HCT116 (cell line): ENCODE data around the gene ATG2B. TPM values are rescaled to one million over a fixed set of nuclear protein-coding genes. Genes with fewer than 3 reads are reported as not detected.

ENCODE experiments used
- ATAC-seq: fragments of 200-7000 bp; cut with Tn5 transposase; 2 replicates; pipeline ENCODE4 v1.9.1; 2020; ENCODE audit warnings: mild to moderate bottlenecking, moderate library complexity
- BruUV-seq: library from RNA; stranded (reverse); fragments of 400-500 nt; replicated peaks from 2 replicates; lab custom pipeline; 2021; lab: Mats Ljungman, UMichigan
- CTCF ChIA-PET: fragments of 300-600 bp; sonication (Branson Sonifier 250); formaldehyde crosslinking; loops from one replicate; lab custom pipeline; 2021; ENCODE audit warnings: antibody characterized with exemption; lab: Charles Lee
- POLR2A ChIA-PET: fragments of 300-600, 350-600 bp; sonication (Branson Sonifier 250); formaldehyde crosslinking; loops from one replicate; lab custom pipeline; 2021; ENCODE audit warnings: antibody characterized with exemption; lab: Charles Lee
- RAD21 ChIA-PET, 2 experiments: fragments of 300-600 bp; sonication (Branson Sonifier 250); formaldehyde crosslinking; loops; one replicate each; lab custom pipeline; 2023; ENCODE audit warnings: low total read pairs in 2 of 2; ENCODE audit not compliant: uncharacterized antibody in 2 of 2, unreplicated experiment in 2 of 2, low non-redundant PET in 1 of 2; lab: Charles Lee
- DNase-seq: peaks from one replicate; pipeline ENCODE4 v3.0.0-alpha.2; 2010; ENCODE audit warnings: low read depth, low spot score
- H2AFZ ChIP-seq: fragments of 200-600 bp; shearing (Covaris generic), sonication (generic); 2 replicates; pipeline ENCODE4 v1.6.1; 2017; ENCODE audit warnings: low read depth, mixed run types, mixed read lengths, antibody characterized with exemption, low read length; ENCODE audit not compliant: poor library complexity, severe bottlenecking
- H3K27ac ChIP-seq: 2 replicates; pipeline ENCODE4 v1.5.1; 2012; ENCODE audit warnings: low read depth, low read length
- H3K27me3 ChIP-seq: fragments of 200-600 bp; sonication (generic); 2 replicates; pipeline ENCODE4 v1.6.1; 2016; ENCODE audit warnings: mixed run types, low read length, mixed read lengths; ENCODE audit not compliant: insufficient read depth
- H3K36me3 ChIP-seq, 2 experiments: fragments of 200-500 bp in 1 of 2; fragments of 200-600 bp in 1 of 2; sonication (Bioruptor generic) in 1 of 2; sonication (generic) in 1 of 2; 2 replicates each; pipeline versions ENCODE4 v1.5.1 to v1.6.1; 2014 to 2016; ENCODE audit warnings: low read length in 2 of 2, inconsistent platforms in 1 of 2, mixed read lengths in 1 of 2, mixed run types in 1 of 2; ENCODE audit not compliant: insufficient read depth in 2 of 2, control insufficient read depth in 1 of 2
- H3K4me1 ChIP-seq, 2 experiments: fragments of 200-600 bp in 1 of 2; sonication (generic) in 1 of 2; 2 replicates each; pipeline versions ENCODE4 v1.5.1 to v1.6.1; 2012 to 2017; ENCODE audit warnings: low read length in 2 of 2, inconsistent platforms in 1 of 2, mild to moderate bottlenecking in 1 of 2, mixed read lengths in 1 of 2, mixed run types in 1 of 2, moderate library complexity in 1 of 2; ENCODE audit not compliant: insufficient read depth in 2 of 2, control insufficient read depth in 1 of 2
- H3K4me2 ChIP-seq: fragments of 200-600 bp; sonication (generic); 2 replicates; pipeline ENCODE4 v1.6.1; 2017; ENCODE audit warnings: mixed run types, low read length, mixed read lengths
- H3K4me3 ChIP-seq, 2 experiments: fragments of 200-600 bp in 1 of 2; sonication (generic) in 1 of 2; replicated peaks in 1 of 2; 2 replicates each; pipeline ENCODE4 v1.5.1; 2011 to 2016; ENCODE audit warnings: low read length in 2 of 2, control low read depth in 1 of 2, low read depth in 1 of 2, mild to moderate bottlenecking in 1 of 2, mixed read lengths in 1 of 2, mixed run types in 1 of 2
- H3K79me2 ChIP-seq: fragments of 200-600 bp; sonication (generic); 2 replicates; pipeline ENCODE4 v1.6.1; 2017; ENCODE audit warnings: mild to moderate bottlenecking, mixed run types, low read length, moderate library complexity, mixed read lengths; ENCODE audit not compliant: insufficient read depth
- H3K9ac ChIP-seq: fragments of 200-600 bp; sonication (generic); 2 replicates; pipeline ENCODE4 v1.6.1; 2016; ENCODE audit warnings: low read length, mixed read lengths
- H3K9me2 ChIP-seq: fragments of 200-600 bp; sonication (generic), shearing (Covaris generic); 2 replicates; pipeline ENCODE4 v1.6.1; 2017; ENCODE audit warnings: mixed run types, mild to moderate bottlenecking, moderate library complexity; ENCODE audit not compliant: insufficient read depth
- H3K9me3 ChIP-seq, 2 experiments: fragments of 200-500 bp in 1 of 2; fragments of 200-600 bp in 1 of 2; sonication (Bioruptor generic) in 1 of 2; sonication (generic) in 1 of 2; 2 replicates each; pipeline ENCODE4 v1.6.1; 2014 to 2017; ENCODE audit warnings: low read length in 2 of 2, mixed read lengths in 2 of 2, inconsistent platforms in 1 of 2, low read depth in 1 of 2, mild to moderate bottlenecking in 1 of 2, mixed run types in 1 of 2, moderate library complexity in 1 of 2; ENCODE audit not compliant: control insufficient read depth in 1 of 2, insufficient read depth in 1 of 2
- H4K20me1 ChIP-seq: fragments of 200-600 bp; sonication (generic), shearing (Covaris generic); 2 replicates; pipeline ENCODE4 v1.6.1; 2017; ENCODE audit warnings: mixed run types, mild to moderate bottlenecking, moderate library complexity; ENCODE audit not compliant: insufficient read depth
- CTCF ChIP-seq, 3 experiments: fragments of 200-600 bp in 1 of 3; sonication (generic) in 1 of 3; IDR thresholded peaks in 2 of 3; conservative IDR thresholded peaks in 1 of 3; 2 replicates each; pipeline ENCODE4 v1.5.1; 2012 to 2017; ENCODE audit warnings: low read depth in 2 of 3, low read length in 2 of 3, antibody characterized with exemption in 1 of 3, borderline replicate concordance in 1 of 3, control low read depth in 1 of 3, mild to moderate bottlenecking in 1 of 3, mixed read lengths in 1 of 3, mixed run types in 1 of 3, moderate library complexity in 1 of 3; ENCODE audit not compliant: insufficient read depth in 1 of 3
- ELF1 ChIP-seq: IDR thresholded peaks from 2 replicates; pipeline ENCODE4 v1.6.1; 2012; ENCODE audit warnings: low read depth, borderline replicate concordance
- EZH2 ChIP-seq: fragments of 200-600 bp; sonication (generic); IDR thresholded peaks from 2 replicates; pipeline ENCODE4 v1.6.1; 2017; ENCODE audit warnings: antibody characterized with exemption, mixed run types
- JUND ChIP-seq: IDR thresholded peaks from 2 replicates; pipeline ENCODE4 v1.6.1; 2012
- POLR2A ChIP-seq: IDR thresholded peaks from 2 replicates; pipeline ENCODE4 v1.7.0; 2011; ENCODE audit warnings: borderline replicate concordance; ENCODE audit not compliant: insufficient read depth, insufficient read length; ENCODE audit errors: extremely low read depth
- RAD21 ChIP-seq: IDR thresholded peaks from 2 replicates; pipeline ENCODE4 v1.6.1; 2012; ENCODE audit warnings: low read depth, mild to moderate bottlenecking
- TCF7L2 ChIP-seq: IDR thresholded peaks from 2 replicates; pipeline ENCODE4 v1.7.0; 2011; ENCODE audit warnings: borderline replicate concordance, inconsistent platforms; ENCODE audit not compliant: insufficient read depth, insufficient read length; ENCODE audit errors: extremely low read depth
- ZNF274 ChIP-seq: fragments of 200-500 bp; sonication (Bioruptor generic); IDR thresholded peaks from 2 replicates; pipeline ENCODE4 v1.6.1; 2014; ENCODE audit warnings: mild to moderate bottlenecking, low read depth, low read length, inconsistent platforms
- intact Hi-C: fragments of 100-400 bp; cut with micrococcal nuclease; formaldehyde crosslinking; loops from 2 replicates; pipeline ENCODE4 v1.10.0; 2022
- total RNA-seq: library from RNA; stranded (reverse); gene quantifications from one replicate; pipeline ENCODE4 v1.2.1, GENCODE V29; 2021; ENCODE audit not compliant: unreplicated experiment
- TF ChIP-seq, protein P1 (sequence below): IDR thresholded peaks from 2 replicates; pipeline ENCODE4 v1.6.1; 2012

Gene ATG2B
- total RNA-seq, 1 experiment from 2014 or later = 6.4 TPM

DNA sequence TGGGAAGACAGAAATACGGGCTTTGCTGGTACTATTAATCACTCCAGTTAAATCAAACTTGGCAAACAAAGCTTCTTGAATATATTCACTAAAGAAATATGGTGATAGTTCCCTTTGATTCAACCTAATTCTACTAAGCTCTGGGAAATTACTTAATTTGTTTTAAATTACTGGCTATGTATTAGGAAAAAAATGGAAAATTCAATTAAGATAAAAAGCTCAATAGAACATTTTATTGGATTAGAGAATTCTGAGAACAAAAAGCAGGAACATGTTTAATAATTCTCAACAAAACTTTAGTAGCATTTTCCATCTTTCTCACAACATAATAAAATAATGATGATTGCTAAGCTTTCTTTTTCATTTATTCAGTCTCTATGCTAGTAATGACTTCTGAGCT is 76.9 kb downstream of the ATG2B start:
- intact Hi-C loops = no loop called here
- no peak overlapping the region for H3K4me2 ChIP-seq
- no peak for ATAC-seq
- no TSS peak for BruUV-seq
- H3K79me2 ChIP-seq = no peaks in the 10 kb centered on the region
- ChIA-PET RAD21 (no interaction called here), CTCF (interaction anchor here (1.4 to 1.6 kb wide), 2 partner anchors 10 to 18 kb away, joined by 4 read pairs; no protein-coding TSS in a partner anchor), POLR2A (interaction anchor here (0.6 kb wide), 1 partner anchor 246 kb away, joined by 3 read pairs; no protein-coding TSS in a partner anchor)
- no peaks in the 10 kb centered on the region for H3K4me1 ChIP-seq
- H3K36me3 ChIP-seq = 0 out of 4 replicates have a peak, but pooled peaks cover 0 to 5% of the 10 kb centered on the region in 2 experiments
- H4K20me1 ChIP-seq = no peaks in the 10 kb centered on the region
- H3K27me3 ChIP-seq = no peaks in the 10 kb centered on the region
- no peak overlapping the region for H3K4me3 ChIP-seq
- no peak overlapping the region for H3K27ac ChIP-seq
- DNase-seq = no peak
- TF ChIP-seq CTCF (IDR thresholded peaks at IDR 0.05 in 2 of 3, conservative IDR thresholded peaks at IDR 0.05 in 1 of 3; ENCODE audit: borderline replicate concordance in 1 of 3, insufficient read depth in 1 of 3, low read depth in 2 of 3, low read length in 2 of 3) (no peak), POLR2A (no peak), TCF7L2 (no peak)
- H2AFZ ChIP-seq = no peak overlapping the region
- H3K9ac ChIP-seq = no peak overlapping the region
- H3K9me2 ChIP-seq = no peaks in the 10 kb centered on the region
- no peaks in the 10 kb centered on the region for H3K9me3 ChIP-seq

DNA sequence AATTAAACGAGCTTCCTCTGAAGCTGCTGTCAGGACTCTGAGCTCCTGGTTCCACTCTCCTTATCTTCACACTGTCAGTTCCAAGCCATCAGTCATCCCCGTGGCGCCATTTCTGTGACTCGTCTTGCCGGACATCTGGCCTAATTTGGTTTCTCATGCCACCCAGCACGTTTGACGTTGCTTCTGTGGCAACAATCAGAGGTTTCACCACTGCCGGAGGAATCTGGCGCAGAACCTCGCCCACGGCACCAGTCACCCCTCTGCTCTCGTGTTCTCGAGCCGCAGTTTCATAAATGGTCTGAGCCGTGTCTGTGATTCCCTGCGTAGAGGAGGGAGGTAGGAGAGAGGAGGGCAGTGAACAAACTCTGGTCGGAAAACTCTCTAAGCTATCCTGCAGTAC is 77.5 kb downstream of the ATG2B start:
- Histone ChIP-seq H3K9me3 (no peaks in the 10 kb centered on the region), H3K4me1 (no peaks in the 10 kb centered on the region), H3K27ac (no peak overlapping the region), H3K9ac (no peak overlapping the region), H2AFZ (no peak overlapping the region), H4K20me1 (no peaks in the 10 kb centered on the region), H3K36me3 (0 out of 4 replicates have a peak, but pooled peaks cover 0 to 3% of the 10 kb centered on the region in 2 experiments), H3K9me2 (no peaks in the 10 kb centered on the region), H3K27me3 (no peaks in the 10 kb centered on the region), H3K4me3 (no peak overlapping the region), H3K4me2 (no peak overlapping the region), H3K79me2 (no peaks in the 10 kb centered on the region)
- ChIA-PET POLR2A (no interaction called here), CTCF (interaction anchor here (1.2 to 1.6 kb wide), 2 partner anchors 10 to 185 kb away, joined by 3 to 4 read pairs; no protein-coding TSS in a partner anchor), RAD21 (no interaction called here)
- ATAC-seq = no peak
- DNase-seq = no peak
- TF ChIP-seq RAD21 (no peak), TCF7L2 (no peak), JUND (no peak), ELF1 (no peak), EZH2 (no peak), ZNF274 (no peak)
- TF ChIP-seq, protein P1, sequence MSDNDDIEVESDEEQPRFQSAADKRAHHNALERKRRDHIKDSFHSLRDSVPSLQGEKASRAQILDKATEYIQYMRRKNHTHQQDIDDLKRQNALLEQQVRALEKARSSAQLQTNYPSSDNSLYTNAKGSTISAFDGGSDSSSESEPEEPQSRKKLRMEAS = no peak
- BruUV-seq = no TSS peak
- intact Hi-C loops = no loop called here
